WTC11 (cell line): ENCODE measurements around the gene FBH1. TPM values are rescaled to one million over a fixed set of nuclear protein-coding genes. Genes with fewer than 3 reads are reported as not detected.

Source experiments
- ARID4B ChIP-seq: sonication (generic); formaldehyde crosslinking; IDR thresholded peaks from 2 replicates; pipeline ENCODE4 v1.8.0; 2023; ENCODE audit warnings: missing genetic modification reagents, mild to moderate bottlenecking, borderline replicate concordance
- ATF1 ChIP-seq: sonication (generic); formaldehyde crosslinking; IDR thresholded peaks from 2 replicates; pipeline ENCODE4 v1.8.1; 2023; ENCODE audit warnings: mild to moderate bottlenecking, moderate library complexity, missing genetic modification reagents
- CDX4 ChIP-seq: fragments of 250-450 bp; sonication (Bioruptor Pico); IDR thresholded peaks from 2 replicates; pipeline ENCODE4 v1.9.0; 2021; ENCODE audit warnings: moderate library complexity, mild to moderate bottlenecking, inconsistent platforms, borderline replicate concordance
- E2F4 ChIP-seq: sonication (generic); formaldehyde crosslinking; IDR thresholded peaks from 2 replicates; pipeline ENCODE4 v1.8.1; 2022; ENCODE audit warnings: low read depth, mild to moderate bottlenecking, moderate library complexity, missing genetic modification reagents, borderline replicate concordance
- ETV6 ChIP-seq: sonication (generic); formaldehyde crosslinking; IDR thresholded peaks from 2 replicates; pipeline ENCODE4 v1.8.1; 2022; ENCODE audit warnings: mild to moderate bottlenecking, missing genetic modification reagents
- FOXP1 ChIP-seq: sonication (generic); formaldehyde crosslinking; IDR thresholded peaks from 2 replicates; pipeline ENCODE4 v1.8.0; 2022; ENCODE audit warnings: missing genetic modification reagents, mild to moderate bottlenecking, moderate library complexity, borderline replicate concordance
- GTF2I ChIP-seq: fragments of 250-450 bp; sonication (Bioruptor Pico); conservative IDR thresholded peaks from 2 replicates; pipeline ENCODE4 v1.4.0; 2021; ENCODE audit warnings: mild to moderate bottlenecking
- HMGA2 ChIP-seq: fragments of 250-450 bp; sonication (Bioruptor Pico); IDR thresholded peaks from 2 replicates; pipeline ENCODE4 v1.4.0; 2021; ENCODE audit warnings: mild to moderate bottlenecking, moderate library complexity
- IRF2 ChIP-seq: sonication (generic); formaldehyde crosslinking; IDR thresholded peaks from 2 replicates; pipeline ENCODE4 v1.8.0; 2022; ENCODE audit warnings: low read depth, missing genetic modification reagents, borderline replicate concordance
- JAZF1 ChIP-seq: fragments of 250-450 bp; sonication (Bioruptor Pico); IDR thresholded peaks from 2 replicates; pipeline ENCODE4 v1.9.0; 2021; ENCODE audit warnings: moderate library complexity, mild to moderate bottlenecking, inconsistent platforms
- JUN ChIP-seq: sonication (generic); formaldehyde crosslinking; IDR thresholded peaks from 2 replicates; pipeline ENCODE4 v1.8.0; 2023; ENCODE audit warnings: mild to moderate bottlenecking, missing genetic modification reagents
- KAT7 ChIP-seq: sonication (generic); formaldehyde crosslinking; IDR thresholded peaks from 2 replicates; pipeline ENCODE4 v1.8.1; 2023; ENCODE audit warnings: missing genetic modification reagents, mild to moderate bottlenecking, borderline replicate concordance
- NFATC4 ChIP-seq: fragments of 250-450 bp; sonication (Bioruptor Pico); IDR thresholded peaks from 2 replicates; pipeline ENCODE4 v1.9.0; 2021; ENCODE audit warnings: mild to moderate bottlenecking
- NFE2L1 ChIP-seq: sonication (generic); formaldehyde crosslinking; IDR thresholded peaks from 2 replicates; pipeline ENCODE4 v1.8.1; 2023; ENCODE audit warnings: missing genetic modification reagents
- SMAD4 ChIP-seq: sonication (generic); formaldehyde crosslinking; IDR thresholded peaks from 2 replicates; pipeline ENCODE4 v1.8.0; 2022; ENCODE audit warnings: mild to moderate bottlenecking, missing genetic modification reagents
- ZNF138 ChIP-seq: sonication (generic); formaldehyde crosslinking; conservative IDR thresholded peaks from 2 replicates; pipeline ENCODE4 v1.8.1; 2022; ENCODE audit warnings: mild to moderate bottlenecking, moderate library complexity, missing genetic modification reagents
- ZNF263 ChIP-seq: sonication (generic); formaldehyde crosslinking; IDR thresholded peaks from 2 replicates; pipeline ENCODE4 v1.8.1; 2022; ENCODE audit warnings: low read depth, mild to moderate bottlenecking, moderate library complexity, missing genetic modification reagents
- ZNF317 ChIP-seq: sonication (generic); formaldehyde crosslinking; IDR thresholded peaks from 2 replicates; pipeline ENCODE4 v1.8.1; 2023; ENCODE audit warnings: low read depth, mild to moderate bottlenecking, moderate library complexity, missing genetic modification reagents, borderline replicate concordance
- ZNF396 ChIP-seq: fragments of 250-450 bp; sonication (Bioruptor Pico); IDR thresholded peaks from 2 replicates; pipeline ENCODE4 v1.8.0; 2021; ENCODE audit warnings: mild to moderate bottlenecking, moderate library complexity, borderline replicate concordance
- ZNF423 ChIP-seq: fragments of 250-450 bp; sonication (Bioruptor Pico); IDR thresholded peaks from 2 replicates; pipeline ENCODE4 v2.1.2; 2022; ENCODE audit warnings: mild to moderate bottlenecking, moderate library complexity
- ZNF532 ChIP-seq: fragments of 250-450 bp; sonication (Bioruptor Pico); IDR thresholded peaks from 2 replicates; pipeline ENCODE4 v1.9.0; 2021; ENCODE audit warnings: mild to moderate bottlenecking, borderline replicate concordance
- total RNA-seq: library from RNA; stranded (reverse); gene quantifications from 3 replicates; pipeline ENCODE4 v1.2.3, GENCODE V29; 2021
- TF ChIP-seq, protein P1 (sequence below): sonication (generic); formaldehyde crosslinking; IDR thresholded peaks from 2 replicates; pipeline ENCODE4 v1.8.1; 2023; ENCODE audit warnings: mild to moderate bottlenecking, moderate library complexity, missing genetic modification reagents
- TF ChIP-seq, protein P2 (sequence below): sonication (generic); formaldehyde crosslinking; conservative IDR thresholded peaks from 2 replicates; pipeline ENCODE4 v1.8.1; 2022; ENCODE audit warnings: mild to moderate bottlenecking, missing genetic modification reagents
- TF ChIP-seq, protein P3 (sequence below): sonication (generic); formaldehyde crosslinking; IDR thresholded peaks from 2 replicates; pipeline ENCODE4 v1.8.1; 2023; ENCODE audit warnings: mild to moderate bottlenecking, missing genetic modification reagents, moderate library complexity

Gene FBH1
- total RNA-seq, 1 experiment from 2014 or later = 66.8 TPM

- TF ChIP-seq ARID4B (CRISPR knock-in tag) (no peak), JAZF1 (CRISPR knock-in tag) (no peak), ZNF423 (CRISPR knock-in tag) (peak; percentile 56; the same call in 1 of the 2 replicates), ETV6 (CRISPR knock-in tag) (no peak), E2F4 (CRISPR knock-in tag) (no peak), HMGA2 (CRISPR knock-in tag) (no peak), IRF2 (no peak), CDX4 (CRISPR knock-in tag) (no peak), SMAD4 (CRISPR knock-in tag) (no peak), ZNF138 (no peak), FOXP1 (CRISPR knock-in tag) (0 out of 2 replicates have a peak, but pooled peaks have one; percentile 29), JUN (CRISPR knock-in tag) (no peak), ZNF263 (no peak), ZNF532 (CRISPR knock-in tag) (no peak), KAT7 (CRISPR knock-in tag) (peak; percentile 89; the same call in 1 of the 2 replicates), ZNF317 (CRISPR knock-in tag) (no peak), ATF1 (CRISPR knock-in tag) (no peak), GTF2I (CRISPR knock-in tag) (no peak), NFATC4 (CRISPR knock-in tag) (no peak), ZNF396 (CRISPR knock-in tag) (no peak), NFE2L1 (CRISPR knock-in tag) (no peak)
- TF ChIP-seq, protein P1, sequence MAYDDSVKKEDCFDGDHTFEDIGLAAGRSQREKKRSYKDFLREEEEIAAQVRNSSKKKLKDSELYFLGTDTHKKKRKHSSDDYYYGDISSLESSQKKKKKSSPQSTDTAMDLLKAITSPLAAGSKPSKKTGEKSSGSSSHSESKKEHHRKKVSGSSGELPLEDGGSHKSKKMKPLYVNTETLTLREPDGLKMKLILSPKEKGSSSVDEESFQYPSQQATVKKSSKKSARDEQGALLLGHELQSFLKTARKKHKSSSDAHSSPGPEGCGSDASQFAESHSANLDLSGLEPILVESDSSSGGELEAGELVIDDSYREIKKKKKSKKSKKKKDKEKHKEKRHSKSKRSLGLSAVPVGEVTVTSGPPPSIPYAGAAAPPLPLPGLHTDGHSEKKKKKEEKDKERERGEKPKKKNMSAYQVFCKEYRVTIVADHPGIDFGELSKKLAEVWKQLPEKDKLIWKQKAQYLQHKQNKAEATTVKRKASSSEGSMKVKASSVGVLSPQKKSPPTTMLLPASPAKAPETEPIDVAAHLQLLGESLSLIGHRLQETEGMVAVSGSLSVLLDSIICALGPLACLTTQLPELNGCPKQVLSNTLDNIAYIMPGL (CRISPR knock-in tag) = peak; percentile 84
- TF ChIP-seq, protein P2, sequence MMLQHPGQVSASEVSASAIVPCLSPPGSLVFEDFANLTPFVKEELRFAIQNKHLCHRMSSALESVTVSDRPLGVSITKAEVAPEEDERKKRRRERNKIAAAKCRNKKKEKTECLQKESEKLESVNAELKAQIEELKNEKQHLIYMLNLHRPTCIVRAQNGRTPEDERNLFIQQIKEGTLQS (CRISPR knock-in tag) = no peak
- TF ChIP-seq, protein P3, sequence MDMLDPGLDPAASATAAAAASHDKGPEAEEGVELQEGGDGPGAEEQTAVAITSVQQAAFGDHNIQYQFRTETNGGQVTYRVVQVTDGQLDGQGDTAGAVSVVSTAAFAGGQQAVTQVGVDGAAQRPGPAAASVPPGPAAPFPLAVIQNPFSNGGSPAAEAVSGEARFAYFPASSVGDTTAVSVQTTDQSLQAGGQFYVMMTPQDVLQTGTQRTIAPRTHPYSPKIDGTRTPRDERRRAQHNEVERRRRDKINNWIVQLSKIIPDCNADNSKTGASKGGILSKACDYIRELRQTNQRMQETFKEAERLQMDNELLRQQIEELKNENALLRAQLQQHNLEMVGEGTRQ = no peak
Observed at GRCh38 chr10:5977471-5978229, 87.6 kb downstream of the FBH1 start, which contains the start of gene IL15RA (continued).
